OCI-M2 (cell line): ENCODE results near the gene ASPSCR1.

Source experiments
- DNase-seq: peaks from one replicate; lab custom pipeline; 2025; ENCODE audit not compliant: unreplicated experiment; lab: John Stamatoyannopoulos, UW

The ASPSCR1 gene

DNA sequence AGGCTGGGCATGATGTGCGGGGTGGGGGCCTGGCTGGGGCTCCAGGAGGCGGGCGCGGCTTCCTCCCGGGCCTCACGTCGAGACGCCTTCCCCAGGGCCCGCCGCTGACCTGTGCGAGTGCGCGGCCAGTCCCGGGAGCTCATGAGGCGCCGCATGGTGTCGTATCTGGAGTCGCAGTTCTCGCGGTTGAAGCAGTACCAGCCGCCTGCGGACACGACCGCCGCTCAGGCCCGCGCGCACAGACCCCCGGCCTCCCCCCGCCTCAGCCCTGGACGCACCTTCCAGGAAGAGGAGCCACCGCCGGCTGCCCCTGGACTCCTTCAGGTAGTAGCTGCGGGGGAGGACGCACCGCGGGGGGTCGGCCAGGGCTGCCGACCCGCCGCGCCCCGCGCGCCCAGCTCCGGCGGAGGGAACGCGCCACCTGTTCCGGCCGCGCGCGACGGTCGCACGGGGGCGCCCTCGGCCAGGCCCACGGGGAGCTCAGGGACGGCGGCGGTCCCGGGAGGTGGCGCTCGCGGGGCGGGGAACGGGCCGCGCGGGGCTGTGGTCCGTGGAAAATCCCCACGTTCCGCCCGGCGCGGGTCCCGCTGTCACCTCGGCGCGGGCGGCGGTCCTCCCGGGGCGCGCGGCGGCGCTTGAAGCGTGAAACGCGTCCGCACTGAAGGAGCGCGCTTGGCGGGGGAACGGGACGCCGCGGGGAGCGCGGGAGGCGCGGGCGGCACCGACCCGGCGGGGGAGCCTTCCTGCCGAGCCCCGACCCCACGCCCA is 17.9 kb upstream of the ASPSCR1 start:
- no peak for DNase-seq

DNA sequence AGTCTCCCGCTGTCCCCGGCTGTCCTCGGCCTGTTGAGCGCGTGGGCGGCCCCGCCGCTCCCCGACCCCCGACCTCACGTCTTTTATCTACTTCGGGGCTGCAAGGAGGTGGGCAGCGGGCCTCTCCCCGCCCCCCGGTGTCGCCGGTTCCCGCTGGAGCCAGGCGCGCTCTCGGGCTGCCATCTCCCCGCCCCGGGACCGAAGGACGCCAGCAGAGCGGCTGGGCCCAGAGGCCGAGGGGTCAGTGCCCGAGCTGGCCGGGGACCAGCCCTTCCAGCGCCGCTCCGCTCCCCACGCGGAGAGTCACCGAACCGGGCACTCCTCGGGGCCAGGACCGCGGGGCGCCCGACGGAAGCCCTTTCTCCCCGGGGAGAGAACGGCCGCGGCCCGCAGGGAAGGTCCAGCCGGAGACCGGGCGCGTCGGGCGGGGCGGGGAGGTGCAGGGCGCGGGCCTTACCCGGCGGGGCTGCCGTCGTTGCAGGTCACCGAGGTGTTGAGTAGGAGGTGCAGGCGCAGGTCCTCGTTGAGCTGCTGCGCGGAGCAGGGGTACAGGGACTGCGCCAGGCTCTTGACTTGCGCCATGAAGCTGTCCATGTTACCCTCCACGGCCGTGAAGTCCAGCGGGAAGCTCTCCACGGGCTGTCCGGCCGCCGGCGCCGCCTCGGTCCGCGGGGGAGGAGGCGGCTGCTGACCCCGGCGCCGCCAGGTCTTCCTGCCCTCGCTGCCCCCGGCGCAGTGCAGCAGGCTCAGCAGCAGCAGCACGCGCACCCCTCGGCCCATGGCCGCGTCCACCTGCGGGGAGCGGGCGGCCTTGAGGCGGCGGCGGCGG is 17.1 kb upstream of the ASPSCR1 start:
- no peak for DNase-seq

DNA sequence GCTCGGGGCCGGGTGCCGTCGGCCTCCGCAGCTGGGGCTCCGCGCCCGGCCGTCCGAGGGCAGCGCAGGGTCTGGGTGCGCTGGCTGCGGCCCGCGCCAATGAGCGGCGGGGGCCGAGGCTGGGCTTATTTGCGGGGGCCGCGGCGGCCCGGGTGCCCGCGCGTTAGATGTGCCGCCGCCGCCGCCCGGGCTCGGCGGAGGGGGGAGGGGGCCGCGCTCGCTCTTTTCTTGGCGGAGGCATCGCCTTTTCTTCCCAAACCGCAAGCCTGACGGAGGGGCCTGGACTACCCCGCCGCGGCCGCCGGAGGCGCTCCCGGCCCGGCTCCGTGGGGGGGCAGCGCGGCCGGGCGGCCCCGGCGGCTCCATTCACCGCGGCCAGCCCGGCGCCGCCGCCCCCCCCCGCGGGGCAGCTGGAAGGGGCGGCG is 16.3 kb upstream of the ASPSCR1 start, which contains the start of gene NOTUM:
Gene NOTUM (minus strand): TSS at position 101 of the 425 bp plus-strand sequence. CDS start 278 bp downstream, outside the sequence.
- DNase-seq = no peak

DNA sequence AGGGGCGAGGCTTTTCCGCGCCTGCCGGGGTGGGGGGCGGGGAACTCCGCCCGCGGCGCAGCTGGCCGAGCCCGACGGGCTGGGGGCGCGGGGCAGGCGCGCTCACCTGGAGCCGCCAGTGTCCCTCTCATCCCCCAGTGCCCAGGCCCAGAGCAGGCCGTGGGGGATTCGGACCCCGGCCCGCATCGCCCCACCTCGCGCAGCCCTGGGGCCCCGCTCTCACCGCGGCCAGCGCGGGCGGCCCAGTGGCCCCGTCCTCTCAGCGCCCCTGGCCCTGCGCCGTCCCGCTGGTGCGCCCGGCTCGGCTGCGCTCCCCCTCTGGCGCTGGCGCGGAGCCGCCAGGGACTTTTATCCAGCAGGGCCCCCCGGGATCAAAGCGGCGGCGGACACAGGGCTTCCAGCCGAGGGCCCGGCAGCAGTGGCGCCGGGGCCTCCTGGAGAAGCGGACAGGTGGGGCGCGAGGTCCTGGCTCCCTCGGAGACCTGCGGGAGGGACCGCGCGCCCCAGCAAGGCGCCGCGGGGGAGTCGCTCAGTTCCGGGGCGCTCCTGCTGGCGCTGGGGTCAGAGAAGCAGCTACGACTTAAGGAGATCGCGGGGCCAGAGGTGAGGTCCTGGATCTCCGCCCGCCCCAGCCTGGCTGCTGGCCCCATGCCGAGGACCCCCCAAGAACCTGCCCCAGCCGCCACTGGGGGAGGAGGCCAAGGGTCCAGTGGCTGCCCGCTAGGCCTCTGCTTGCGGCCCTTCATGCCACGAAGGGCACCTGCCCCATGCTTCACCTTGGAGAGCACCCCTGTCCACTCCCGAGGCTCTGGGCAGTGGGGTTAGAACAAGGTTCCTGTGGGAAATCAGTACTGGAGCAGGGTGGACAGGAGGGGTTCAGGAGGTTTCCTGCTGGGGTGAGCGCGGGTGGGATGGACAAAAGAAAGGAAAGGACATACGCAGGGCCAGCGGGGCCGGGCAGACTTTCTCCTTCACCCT is 15.6 kb upstream of the ASPSCR1 start:
- DNase-seq = no peak

DNA sequence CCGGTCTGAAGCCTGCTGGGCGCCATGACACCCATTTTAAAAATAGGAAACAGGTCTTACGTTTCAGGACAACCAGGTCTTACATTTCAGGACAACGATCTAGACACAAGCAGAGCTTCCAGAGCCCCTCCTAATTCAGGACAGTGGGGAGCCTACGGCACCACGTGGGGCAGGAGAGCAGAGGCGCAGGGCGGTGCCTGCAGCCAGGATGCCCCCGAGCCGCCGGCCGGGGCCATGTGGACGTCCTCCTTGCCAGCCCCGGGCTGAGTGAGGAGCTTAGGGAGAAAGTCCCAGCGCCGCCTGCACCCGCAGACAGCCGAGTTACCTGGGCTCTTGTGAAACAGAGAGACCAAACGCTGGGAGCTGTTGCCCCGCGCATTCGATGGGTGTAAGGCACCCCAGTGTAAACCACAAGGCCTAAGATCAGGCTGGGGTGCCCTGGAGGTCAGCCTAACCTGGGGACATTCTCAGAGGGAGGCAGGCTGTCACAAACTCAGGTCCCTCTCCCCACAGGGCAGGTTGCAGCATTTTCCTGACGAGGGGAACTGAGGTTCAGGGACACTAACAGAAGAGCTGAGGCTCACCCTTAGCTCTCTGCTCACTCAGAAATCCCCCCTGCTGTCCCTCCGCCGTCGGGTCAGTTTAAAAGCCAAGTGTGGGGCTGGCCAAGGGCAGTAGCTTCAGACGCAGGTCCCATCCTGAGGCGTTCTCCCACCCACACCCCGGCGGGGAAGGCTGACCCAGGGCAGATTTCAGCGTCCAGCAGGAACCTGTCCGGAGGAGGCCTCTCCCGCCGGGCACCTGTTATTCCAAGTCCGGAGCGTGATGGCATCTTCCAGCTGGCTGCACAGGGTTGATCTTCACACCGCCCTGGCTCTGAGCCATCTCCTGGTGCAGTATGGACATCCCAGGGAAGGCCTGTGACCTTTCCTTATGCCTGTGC is 14.7 kb upstream of the ASPSCR1 start:
- DNase-seq = no peak

DNA sequence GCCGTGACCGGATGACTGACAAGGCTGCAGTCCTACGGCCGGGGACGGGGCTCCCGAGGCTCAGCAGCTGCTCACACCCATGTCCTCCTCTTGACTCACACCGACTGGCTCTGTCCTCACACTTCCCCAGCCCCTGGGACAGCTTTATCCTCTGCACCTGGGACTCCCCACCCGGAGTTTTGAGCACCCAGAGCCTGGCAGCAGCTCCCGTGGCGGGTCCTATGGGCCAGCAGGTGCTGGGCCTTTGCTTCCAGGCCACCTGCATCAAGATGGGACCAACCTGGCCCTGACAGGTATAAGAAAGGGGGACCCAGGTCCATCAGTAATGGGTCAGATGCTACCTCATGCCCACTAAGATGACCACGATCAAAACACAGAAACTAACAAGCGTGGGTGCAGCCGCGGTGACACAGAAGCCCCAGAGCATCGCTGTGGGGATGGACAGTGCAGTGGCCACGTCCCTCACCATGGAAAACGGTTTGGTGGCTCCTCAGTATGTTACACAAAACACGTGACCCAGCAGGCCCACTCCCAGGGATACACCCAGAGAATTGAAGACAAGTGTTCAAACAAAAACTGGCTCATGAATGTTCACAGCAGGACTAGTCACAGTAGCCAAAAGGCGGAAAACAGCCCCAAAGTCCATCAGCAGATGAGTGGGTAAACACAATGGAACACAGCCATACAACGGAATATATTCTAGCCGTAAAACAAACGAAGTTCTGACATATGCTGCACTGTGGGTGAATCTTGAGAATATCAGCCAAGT is 13.2 kb upstream of the ASPSCR1 start:
- DNase-seq = no peak

DNA sequence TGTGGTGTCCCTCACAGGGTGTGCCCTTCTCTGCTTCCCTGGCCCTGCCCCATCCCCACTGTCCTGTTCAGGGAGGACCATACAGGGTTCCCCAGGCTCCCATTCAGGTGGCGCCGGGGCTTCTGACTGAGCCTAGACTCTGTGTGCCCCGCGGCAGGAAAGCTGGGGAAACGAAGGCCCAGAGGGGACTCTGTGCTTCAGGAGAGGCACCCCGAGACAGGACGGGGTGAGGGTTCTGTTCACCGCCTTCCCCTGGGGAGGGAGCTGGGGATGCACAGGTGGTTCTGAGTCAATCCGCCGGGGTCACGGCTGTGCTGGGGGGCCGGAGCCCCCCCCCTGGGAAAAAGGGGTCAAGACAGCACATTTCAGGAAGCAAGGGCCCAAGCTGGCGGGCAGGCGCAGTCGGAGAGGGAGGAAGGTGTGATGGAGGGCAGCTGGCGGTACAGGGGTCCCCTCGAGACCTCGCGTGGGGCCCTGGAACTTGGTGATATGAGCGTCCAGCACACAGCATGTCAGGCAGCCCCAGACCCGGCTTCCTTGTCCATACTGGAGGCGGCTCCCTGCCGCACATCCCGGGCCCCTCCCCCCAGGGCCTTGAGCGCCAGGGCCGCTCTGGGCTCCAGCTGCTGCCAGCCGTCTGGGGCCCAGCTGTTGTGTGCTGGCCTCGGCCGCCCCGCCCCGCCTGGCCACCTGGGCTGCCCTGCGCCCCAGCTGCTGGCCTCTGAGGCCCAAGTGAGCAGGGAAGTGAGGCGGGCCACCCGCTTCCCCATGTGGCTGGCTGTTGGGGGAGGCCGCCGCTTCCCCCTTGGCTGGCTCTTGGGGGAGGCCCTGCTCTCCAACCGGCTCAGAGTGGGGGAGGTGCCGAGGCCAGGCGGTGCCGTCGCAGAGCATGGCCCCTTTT is 10.8 kb upstream of the ASPSCR1 start:
- no peak for DNase-seq

DNA sequence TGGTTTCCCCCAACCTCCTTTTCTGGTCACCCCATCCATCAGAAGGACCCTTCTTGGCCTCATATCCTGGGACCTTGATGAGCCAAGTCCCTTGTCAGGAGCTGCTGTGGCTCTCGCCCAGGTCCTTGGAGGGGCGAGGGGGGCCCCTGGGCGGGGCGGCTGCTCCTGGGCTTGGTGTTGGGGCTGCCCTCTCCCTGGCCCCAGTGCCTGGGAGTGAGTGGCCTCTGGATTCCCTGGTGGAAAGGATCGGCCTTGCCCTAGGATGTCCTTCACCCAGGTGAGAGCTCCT is 10.2 kb upstream of the ASPSCR1 start:
- DNase-seq = no peak

DNA sequence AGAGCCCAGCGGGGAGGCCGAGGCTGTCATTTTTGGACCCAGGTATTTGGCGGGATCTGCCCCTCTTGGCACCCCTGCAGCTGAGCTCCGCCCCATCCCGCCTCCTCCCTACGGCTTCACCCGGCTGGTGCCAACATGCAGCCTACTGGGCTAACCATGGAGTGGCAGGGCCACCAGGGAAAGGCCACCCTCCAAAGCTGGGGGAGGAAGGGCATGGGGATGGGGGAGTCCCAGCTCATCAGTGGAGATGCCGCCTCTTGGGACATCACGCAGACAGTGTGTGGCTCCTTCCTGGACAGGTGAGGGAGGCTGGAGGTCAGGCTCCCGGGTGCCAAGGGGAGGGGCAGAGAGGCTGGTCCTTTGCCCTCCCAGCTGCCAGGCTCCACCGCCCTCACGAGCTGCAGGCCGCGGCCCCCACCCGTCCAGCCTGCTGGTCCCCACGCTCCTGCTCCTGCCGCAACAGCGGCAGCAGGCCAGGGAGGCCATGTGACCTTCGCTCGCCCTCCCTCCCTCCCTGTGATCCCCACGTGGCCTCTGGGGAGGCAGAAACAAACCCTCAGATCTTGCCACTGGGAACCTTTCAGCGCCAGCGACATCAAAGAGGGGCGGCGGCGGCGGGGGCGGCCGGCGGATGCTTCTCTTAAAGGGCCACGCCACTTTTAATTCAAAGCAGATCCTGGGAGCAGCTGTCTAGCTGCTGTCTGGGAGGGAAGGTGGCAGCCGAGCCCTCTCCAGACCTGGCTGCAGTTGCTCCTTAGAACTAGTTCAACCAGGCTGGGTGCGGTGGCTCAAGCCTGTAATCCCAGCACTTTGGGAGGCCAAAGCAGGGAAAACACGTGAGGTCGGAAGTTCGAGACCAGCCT is 9.7 kb upstream of the ASPSCR1 start:
- DNase-seq = no peak

DNA sequence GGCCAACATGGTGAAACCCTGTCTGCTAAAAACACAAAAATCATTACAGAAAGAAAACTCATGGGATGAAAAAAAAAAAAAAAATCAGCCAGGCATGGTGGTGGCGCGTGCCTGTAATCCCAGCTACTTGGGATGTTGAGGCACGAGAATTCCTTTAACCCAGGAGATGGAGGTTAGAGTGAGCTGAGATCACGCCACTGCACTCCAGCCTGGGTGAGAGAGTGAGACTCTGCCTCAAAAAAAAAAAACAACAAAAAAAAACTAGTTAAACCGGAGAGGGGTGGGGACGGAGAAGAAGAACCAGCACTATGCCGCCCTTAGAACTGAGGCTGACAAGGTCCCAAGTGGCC is 9.1 kb upstream of the ASPSCR1 start:
- no peak for DNase-seq

DNA sequence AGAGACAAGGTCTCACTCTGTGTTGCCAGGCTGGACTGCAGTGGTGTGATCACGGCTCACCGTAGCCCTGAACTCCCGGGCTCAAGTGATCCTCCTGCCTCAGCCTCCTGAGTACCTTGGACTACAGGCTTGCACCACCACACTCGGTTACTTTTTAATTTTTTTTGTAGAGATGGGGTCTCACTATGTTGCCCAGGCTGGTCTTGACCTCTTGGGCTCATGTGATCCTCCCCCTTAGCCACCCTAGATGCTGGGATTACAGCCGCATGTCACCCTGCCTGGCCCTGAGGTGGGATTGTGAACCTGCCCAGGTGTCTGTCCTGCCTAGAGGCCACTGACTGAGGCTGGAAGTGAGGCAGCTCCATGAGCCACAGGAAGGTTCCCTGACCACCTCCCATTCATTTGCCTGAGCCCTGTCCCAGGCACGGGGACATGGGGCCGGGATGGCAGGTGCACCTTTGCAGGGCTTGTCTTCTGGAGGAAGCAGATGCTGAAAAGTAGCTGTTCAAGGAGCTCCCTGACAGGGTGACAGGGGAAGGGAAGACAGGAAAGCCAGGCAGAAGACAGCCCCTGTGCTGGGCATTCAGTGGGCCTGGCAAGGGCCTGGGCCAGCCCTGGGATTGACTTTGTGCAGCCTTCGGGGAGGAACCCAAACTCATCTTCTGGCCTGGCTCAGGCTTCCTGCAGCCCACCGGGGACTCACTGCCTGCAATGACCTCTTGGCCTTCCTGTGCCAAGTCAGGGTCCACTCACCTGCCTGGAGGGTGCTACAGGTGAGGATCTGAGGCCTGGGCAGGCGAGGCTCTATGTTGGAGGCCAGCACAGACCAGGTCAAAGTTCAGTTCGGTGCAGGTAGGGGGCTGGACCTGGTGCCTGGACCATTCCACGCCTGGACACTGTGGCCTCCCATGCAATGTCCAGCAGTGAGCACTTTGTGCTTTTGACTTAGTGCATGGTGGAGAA is 8.3 kb upstream of the ASPSCR1 start:
- DNase-seq = no peak

DNA sequence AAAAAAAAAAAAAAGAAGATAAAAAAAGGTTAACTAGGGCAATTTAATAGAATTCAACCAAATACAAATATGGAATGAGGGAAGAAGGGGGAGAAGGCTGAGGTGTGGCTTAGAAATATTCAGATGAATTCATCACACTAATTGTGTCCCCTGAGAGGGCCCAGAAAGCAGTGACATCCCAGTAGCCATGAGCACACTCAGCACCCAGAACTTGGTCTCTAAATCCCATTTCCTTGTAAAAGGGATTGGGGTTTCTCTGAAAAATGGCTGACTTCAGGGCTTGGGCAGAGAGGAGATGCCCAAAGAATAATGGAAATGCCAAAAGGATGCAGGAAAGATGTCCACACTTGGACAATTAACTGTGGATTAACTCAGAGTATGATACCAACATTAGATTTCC is 4.0 kb upstream of the ASPSCR1 start:
- DNase-seq = no peak

DNA sequence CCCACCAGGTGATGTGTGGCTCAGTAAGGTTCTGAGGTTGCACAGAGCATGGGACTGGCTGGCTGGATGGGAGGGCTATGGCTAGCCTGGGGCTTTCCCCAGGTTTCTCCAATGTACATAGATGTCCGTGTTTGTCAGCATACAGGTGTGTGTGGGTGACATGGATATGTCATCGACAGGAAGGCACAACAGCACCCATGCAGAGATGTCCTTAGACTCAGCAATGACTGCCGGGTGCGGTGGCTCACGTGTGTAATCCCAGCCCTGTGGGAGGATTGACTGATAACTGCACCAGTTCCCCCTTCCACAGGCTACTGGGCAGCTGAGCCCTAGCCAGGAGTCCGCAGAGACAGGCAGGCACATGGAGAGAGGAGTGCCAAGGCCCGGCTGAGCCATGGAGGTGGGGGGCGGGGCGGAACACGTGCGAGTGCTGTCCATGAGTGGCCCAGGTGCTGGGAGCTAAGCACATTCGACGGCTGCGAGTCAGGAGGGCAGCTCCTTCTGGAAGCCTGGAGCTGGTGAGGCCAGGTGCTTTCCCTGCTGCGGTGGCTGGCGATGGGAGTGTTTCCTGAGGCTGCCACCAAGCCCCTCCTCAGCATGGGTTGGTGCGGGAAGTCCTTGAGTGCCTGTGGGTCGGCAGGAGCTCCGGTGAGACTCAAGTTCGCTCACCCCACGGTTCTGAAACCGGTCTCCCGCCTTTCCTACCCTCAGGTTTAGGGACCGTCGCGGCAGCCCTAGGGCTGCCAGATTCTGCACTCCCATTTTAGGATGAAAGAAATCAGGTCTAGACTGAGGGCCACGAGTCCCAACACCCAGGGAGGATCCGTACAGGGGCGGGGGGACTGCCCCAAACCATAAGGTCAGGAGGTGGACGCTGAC is 858 bp upstream of the ASPSCR1 start:
- no peak for DNase-seq

DNA sequence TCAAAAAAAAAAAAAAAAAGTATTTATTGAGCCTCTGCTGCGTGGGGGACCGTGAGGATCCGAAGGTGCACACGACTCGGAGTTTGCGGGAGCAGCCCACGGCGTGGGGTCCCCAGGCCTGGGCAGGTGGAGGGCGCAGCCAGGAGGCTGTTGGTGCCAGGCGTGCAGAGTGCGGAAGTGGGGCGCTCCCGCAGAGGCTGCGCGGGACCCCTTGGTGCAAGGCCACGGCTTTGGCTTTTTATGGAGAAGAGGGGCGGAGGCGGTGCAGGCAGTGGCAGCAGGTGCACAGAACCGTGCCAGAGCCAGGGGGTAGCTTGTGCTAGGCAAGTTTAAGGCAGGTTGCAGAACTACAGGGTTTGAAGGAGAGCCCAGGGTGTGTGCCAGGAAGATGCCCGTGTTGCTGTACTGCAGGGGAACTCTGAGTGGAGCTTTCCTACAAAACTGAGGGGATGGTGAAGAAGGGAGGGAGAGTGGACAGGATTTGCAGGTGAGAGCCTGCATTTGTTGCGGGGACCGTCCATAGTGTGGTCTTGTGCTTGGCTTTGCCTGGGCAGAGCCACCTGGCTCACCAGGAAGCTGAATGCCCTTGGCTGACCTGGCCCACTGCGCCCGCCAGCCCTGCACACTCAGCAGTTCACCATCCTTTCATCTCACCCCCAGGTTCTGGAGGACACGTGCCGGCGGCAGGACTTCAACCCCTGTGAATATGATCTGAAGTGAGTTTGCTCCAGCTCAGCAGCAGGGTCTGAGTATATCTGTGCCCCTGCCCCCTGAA is 1.3 kb downstream of the ASPSCR1 start:
- no peak for DNase-seq

DNA sequence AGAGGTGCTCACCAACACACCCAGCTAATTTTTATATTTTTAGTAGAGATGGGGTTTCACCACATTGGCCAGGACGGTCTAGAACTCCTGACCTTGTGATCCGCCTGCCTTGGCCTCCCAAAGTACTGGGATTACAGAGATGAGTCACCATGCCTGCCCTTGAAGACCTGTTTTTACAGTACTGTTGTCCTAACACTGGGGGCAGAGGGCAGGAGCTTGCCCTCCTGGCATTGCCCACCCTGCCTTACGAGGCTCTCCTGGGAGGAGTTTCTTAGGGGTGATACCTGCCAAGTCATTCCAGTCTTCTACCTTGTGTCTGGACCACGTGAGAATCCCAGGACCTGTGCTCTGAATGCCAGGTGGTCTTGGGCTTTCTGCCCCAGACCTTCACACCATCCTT is 2.7 kb downstream of the ASPSCR1 start:
- no peak for DNase-seq
